DND-41 (cell line): ENCODE measurements around the gene HTT.

Source experiments
- CTCF ChIP-seq: IDR thresholded peaks from 2 replicates; pipeline ENCODE4 v1.5.1; 2012; ENCODE audit warnings: borderline replicate concordance, low read length, moderate library complexity, mild to moderate bottlenecking; ENCODE audit not compliant: poor library complexity, severe bottlenecking; ENCODE audit errors: extremely low read depth
- EZH2 ChIP-seq: IDR thresholded peaks from 3 replicates; pipeline ENCODE4 v1.6.1; 2012; ENCODE audit warnings: borderline replicate concordance, low read depth, mild to moderate bottlenecking, moderate library complexity, low read length, inconsistent platforms; ENCODE audit not compliant: severe bottlenecking

DNA sequence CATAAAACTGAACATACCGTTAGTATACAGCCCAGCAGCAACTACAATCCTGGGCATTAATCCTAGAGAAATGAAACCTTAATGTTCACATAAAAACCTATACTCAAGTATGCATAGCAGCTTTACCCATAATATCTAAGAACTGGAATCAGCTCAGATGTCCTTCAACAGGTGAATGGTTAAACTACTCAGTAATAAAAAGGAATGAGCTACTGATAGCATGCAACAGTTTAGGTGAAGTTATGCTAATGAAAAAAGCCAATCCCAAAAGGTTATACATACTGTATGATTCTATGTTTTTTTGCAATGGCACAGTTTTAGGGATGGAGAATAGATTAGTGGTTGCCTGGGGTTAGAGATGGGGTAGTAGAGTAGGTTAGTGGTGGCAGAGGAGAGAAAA, 9.3 kb downstream of the HTT start:
- no peak for TF ChIP-seq CTCF
- TF ChIP-seq EZH2: no peak
